PC-9 (cell line): ENCODE measurements around the gene CMTR2.

Source experiments
- EZH2 ChIP-seq: fragments of 200-600 bp; sonication (generic); IDR thresholded peaks from 2 replicates; pipeline ENCODE4 v1.8.0; 2017; ENCODE audit warnings: antibody characterized with exemption, low read depth
- TF ChIP-seq, protein P1 (sequence below): fragments of 200-600 bp; sonication (generic); conservative IDR thresholded peaks from 2 replicates; pipeline ENCODE4 v1.6.1; 2017; ENCODE audit warnings: mixed run types, antibody characterized with exemption, mild to moderate bottlenecking, moderate library complexity

DNA sequence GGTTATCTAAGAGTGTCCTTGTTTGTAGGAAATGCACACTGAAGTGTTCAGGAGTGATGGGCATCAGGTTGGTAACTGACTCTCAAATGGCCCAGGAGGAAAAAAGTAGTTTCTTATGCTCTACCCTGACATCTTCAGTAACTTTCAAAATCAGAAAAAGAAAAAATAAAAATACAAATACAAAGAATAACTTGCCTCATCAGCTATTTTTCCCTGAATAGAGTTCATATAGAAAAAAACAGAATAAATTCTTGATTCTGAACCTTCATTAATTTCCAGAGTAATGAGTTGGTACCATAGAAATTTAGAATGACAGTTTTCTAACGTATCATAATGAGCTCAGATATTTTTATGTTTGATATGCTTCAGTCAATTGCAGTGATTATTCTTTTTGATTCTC lies 31.4 kb downstream of the CMTR2 start:
- TF ChIP-seq, protein P1, sequence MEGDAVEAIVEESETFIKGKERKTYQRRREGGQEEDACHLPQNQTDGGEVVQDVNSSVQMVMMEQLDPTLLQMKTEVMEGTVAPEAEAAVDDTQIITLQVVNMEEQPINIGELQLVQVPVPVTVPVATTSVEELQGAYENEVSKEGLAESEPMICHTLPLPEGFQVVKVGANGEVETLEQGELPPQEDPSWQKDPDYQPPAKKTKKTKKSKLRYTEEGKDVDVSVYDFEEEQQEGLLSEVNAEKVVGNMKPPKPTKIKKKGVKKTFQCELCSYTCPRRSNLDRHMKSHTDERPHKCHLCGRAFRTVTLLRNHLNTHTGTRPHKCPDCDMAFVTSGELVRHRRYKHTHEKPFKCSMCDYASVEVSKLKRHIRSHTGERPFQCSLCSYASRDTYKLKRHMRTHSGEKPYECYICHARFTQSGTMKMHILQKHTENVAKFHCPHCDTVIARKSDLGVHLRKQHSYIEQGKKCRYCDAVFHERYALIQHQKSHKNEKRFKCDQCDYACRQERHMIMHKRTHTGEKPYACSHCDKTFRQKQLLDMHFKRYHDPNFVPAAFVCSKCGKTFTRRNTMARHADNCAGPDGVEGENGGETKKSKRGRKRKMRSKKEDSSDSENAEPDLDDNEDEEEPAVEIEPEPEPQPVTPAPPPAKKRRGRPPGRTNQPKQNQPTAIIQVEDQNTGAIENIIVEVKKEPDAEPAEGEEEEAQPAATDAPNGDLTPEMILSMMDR, result no peak
- no peak for TF ChIP-seq EZH2
